Medulla oblongata (tissue), 1 donor: ENCODE data around the gene ZNF750.

Experiments used
- DNase-seq: peaks from one replicate; pipeline ENCODE4 v3.0.0-alpha.2; 2015; ENCODE audit errors: extremely low spot score

The ZNF750 gene

DNA sequence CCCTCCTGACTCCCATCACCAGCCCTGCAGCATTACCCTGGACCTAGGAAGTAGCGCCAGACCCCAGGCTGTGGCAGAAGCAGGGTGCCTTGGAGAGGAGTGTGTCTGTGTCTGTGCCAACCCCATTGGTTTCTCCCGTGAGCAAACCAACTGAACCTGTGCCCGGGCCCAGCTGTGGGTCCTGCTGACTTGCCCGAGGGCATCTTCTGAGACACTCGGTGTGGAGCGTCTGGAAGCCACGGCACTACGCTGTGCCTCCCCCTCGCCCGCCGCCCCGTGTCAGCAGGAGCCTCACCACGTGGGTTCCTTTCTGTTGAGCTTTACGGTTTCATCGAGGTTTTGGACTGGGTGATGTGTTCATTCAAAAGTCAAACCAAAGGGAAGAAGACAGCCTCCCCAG is 27.8 kb downstream of the ZNF750 start:
- no peak for DNase-seq

DNA sequence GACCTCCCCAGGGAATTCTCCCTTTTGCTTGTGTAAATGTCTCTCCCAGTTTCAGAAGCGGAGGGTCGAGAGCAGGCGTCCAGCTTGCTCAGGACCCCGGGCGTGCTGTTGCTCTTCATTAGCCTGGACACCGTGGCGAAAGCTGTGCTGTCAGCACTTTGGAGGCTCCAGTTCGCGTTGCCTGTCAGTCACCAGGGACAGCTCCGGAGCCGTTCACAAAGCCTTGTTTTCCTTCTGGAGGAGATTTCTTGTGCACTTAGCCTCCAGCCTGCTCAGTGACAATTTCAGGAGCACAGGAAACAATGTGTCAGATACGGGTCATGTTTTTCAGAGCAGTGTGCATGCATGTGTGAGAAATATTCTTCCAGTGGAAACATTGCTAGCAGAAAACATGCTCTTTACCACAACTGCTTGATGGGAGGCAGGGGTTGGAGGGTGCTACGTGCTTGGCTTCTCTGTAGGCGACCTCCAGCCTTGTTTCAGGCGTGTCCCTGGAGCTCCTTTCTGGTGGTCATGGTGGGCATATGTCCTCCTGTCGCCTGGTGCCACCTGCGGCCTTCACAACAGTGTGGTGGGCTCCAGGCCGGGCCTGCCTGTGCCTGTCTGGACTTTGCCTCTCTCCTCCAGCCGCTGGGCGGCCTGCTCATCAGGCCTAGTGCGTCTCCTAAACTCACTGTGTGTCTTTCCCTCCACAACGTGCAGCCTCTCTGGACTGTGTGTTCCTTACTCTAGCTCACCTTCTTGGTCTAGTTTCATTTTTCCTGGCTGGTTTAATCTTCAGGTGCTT is 29.0 kb downstream of the ZNF750 start:
- DNase-seq: no peak

DNA sequence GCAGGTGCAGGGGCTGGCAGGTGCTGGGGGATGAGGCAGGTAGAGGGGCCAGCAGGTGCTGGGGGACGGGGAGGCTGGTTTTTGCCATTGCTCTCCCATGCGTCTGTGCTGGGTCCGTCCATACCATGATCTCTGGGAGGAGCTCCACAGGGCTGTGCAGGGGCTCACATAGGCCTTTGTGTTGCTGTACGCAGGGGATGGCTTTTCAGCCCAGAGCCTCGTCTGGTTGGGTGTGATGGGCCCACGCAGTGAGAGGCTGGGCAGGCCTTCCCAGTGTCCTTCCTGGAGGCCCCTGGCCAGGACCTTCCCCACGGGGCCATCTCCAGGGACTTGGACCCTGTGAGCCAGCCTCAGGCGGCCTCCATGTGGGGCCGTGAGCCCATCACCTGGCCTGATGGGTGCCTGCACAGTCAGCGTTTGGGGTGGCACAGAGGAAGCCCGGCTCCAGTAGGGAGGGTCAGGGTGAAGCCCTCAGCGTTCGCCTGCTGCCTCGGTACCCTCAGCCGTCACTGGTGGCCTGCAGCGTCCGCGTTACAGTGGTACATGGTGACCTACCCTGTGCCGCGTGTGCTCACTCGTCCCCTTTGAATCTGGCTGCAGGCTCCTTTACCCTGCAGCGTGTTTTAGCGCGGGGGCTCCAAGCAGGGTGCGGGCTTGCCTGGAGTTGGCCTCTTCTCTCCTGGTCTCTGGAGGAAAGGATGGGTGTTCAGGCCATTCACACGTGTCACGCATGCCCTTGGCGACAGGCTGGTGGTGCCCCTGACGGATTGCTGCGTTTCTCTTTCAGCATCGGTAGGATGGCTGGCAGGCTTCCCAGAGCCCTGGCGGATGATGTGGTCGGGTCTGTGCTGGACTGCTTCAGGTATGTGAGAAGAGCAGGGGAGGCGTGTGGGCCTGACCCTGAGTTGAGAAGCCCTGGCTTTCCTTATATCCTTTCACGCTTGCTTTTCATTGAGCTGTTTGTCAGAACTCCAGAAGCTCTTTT is 30.6 kb downstream of the ZNF750 start:
- DNase-seq: no peak

DNA sequence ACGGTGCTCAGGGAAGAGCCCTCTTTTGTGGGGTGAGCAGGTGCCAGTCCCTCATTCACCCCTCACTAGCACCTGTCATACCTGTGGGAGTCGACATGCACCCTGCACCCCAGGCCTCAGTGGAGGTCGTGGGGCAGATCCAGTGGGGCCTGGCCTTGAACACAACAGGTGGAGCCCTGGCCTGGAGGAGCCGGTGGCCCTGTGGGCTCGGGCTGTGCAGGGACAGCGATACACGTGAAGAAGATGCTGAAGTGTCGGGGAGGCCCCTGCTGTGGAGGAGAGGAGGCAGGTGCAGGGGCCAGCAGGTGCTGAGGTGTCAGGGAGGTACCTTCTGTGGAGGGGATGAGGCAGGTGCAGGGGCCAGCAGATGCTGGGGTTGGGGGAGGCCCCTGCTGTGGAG is 31.8 kb downstream of the ZNF750 start:
- no peak for DNase-seq

DNA sequence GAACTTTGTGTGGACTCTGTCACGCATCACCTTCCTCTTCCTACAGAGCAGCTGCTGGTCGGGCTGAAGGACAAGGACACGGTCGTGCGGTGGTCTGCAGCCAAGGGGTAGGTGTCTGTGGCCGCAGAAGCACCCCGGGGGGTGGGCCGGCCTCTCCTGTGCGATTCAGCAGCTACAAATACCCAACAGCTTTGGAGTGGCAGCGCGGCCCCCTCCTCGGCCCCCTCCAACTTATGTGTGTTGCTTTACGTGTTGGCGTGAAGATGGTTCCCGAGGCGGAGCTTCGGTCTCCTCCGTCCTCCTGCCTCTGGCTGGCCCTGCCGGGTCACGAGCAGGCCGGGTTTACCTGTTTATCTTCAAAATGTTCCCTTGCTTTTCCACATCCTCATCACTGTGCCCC is 32.3 kb downstream of the ZNF750 start:
- DNase-seq: no peak

DNA sequence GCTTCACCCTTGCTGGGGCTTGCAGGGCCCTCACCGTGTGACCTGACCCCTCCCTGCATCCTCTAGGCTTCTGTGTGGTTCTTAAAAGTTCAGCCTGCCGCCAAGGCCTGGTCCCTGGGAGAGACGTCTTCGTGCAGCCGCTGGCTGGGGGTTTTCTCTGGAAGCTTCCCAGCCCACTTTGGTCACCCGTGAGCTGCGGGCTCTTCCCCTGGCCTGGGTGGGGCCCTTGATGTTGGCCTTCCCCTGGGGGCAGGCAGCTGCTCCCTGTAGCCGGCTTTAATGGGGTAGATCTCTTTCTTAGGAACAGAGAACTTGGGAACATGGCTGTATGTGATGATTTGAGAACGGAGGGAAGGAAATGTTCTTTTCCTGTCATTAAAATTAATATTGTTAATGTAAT is 32.7 kb downstream of the ZNF750 start:
- no peak for DNase-seq

DNA sequence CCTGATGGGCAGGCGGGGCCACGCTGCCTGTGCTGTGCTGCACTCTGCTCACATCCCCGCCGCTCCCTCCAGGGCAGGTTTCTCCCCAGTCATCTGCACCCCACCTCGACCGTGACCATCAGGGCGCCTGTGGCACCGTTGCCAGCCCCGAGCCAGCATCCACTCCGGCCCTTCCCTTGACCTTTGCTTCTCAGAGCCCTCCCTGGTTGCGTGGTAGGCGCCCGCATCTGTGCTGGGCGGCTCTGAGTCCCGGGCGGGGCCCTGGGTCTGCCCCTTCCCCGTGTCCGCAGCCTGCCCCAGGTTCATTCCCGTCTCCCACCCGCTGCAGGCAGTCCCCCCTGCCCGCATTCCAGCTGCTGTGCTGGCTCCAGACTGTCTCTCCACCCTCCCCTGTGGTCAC is 33.2 kb downstream of the ZNF750 start:
- DNase-seq: no peak

DNA sequence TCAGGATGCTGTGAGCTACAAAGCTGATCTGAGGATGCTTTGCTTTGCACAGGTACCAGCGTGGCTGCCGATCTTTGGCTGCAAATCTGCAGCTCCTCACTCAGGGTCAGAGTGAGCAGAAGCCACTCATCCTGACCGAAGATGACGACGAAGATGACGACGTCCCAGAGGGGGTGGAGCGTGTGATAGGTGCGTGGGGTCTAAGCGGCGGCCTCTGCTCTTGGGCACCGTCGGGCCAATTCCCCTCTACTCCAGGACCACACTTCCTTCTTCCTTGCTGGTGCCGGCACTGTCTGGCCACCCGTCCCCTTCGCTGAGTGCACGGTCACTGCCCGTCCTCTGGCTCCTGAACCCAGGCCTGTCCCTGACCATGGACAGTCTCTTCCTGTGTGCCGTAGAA is 34.0 kb downstream of the ZNF750 start:
- no peak for DNase-seq

DNA sequence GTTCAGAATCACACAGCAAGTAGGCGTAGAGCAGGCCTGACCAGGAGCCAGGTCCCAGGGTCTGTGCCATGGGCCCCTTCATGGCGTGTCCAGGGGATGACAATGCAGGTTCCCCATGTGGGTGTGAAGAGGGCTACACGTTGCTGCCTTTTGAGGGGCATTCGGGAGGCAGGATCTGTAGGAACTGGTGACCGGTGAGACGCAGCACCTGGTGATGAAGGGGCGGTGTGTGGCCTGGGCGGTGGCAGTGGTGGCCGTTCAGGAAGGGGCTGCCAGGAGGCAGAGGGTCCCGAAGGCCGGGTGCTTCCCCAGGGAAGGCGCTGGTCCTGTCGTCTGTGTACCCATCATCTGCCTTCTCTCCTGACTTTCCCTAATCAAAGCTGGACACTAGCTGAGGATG is 34.6 kb downstream of the ZNF750 start:
- no peak for DNase-seq

DNA sequence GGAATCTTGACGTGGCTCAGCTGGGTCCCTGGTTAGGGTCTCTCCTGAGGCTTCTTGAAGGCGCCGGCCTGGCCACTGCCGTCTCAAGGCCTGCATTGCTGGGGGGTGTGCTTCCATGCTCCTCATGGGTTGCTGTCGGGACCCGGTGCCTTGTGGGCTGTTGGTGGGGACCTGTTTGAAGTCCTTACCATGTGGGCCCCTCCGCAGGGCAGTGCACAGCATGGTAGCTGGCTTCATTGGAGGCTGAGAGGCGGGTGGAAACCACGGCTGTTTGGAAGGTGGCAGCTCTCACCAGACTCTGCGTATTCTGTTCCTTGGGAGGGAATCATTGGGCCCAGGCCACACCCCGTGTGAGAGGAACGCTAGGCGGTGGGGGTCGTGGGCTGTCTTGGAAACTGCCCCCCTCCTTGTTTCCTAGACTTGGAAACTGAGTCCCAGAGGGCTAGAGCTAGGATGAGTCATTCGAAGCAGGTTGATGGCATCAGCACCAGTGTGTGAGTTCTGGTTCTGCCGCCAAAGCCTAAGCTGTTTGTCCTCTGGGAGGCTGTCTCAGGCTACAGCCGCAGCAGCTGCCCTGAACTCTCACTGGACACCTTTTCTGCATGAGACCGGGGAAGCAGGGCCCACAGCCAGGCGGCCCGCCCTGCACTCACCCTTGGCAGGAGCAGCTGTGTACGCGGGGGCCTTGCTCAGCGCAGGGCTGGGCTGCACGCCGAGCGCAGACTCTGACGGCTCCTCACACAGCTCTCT is 35.2 kb downstream of the ZNF750 start:
- peak; percentile 18 for DNase-seq

DNA sequence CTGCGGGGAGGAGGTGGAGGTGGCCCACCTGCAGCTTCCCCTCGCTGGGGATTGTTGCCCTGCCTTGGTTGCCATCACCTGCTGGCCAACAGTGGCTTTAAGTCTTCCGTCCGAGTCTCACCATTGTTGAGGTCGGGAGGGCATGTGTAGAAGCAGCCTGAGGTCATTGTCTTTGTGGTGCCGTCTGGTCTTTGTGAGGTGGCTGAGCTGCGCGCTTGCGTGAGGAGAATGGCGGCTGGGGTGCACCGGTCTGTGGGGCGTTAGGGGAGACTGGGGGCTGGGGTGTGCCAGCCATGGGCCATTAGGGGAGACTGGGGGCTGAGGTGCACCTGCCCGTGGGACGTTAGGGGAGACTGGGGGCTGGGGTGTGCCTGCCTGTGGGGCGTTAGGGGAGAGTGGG is 36.2 kb downstream of the ZNF750 start:
- no peak for DNase-seq

DNA sequence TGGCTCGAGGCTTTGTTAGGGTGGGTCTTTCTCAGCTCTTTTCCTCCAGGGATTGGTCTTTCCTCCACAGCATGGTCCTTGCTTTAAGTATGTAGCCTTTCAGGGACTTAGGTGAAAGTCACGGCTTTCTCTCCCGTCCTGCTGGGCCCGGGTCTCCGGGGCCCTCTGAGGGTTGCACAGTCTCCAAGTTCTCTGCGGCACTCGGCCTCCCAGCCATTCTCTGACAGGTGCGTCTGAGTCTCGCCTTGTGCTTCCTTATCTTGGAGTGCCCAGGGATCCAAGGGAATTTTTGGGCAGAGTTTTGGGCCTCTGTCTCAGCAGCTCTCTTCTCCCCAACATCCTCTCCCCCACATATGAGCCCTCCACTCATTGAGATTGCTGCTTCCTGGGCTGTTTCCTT is 36.6 kb downstream of the ZNF750 start:
- no peak for DNase-seq

DNA sequence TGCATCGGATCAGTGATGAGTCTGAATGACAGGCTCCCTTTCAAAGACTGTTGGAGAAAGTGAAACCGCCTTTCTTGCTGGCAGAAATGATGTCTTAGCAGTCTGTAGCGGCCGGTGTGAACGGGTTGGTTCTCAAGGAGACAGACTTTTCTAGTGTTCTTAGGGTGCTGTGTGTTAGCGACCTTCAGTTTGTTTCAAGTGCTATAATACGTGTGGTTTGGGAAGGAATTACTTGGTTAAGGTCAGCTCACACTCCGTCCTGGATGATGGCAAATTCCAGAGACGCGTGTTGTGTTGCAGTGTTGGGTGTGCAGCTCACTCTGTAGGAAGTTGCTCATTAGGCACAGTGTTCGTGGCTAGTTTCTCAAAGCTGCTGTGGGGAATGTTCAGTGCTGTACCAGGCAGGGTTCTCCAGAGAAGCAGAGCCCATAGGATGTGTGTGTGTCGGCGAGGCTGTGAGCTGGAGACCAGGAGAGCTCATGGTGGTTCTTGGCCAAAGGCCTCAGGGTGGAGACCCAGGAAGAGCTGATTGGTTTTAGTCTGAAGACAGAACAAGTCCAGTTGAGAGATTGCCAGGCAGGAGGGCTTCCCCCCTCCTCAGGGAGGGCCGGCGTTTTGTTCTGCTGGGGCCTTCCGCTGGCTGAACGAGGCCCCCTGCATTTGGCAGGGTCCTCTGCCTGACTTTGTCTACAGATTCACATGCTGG is 37.6 kb downstream of the ZNF750 start:
- DNase-seq: no peak

DNA sequence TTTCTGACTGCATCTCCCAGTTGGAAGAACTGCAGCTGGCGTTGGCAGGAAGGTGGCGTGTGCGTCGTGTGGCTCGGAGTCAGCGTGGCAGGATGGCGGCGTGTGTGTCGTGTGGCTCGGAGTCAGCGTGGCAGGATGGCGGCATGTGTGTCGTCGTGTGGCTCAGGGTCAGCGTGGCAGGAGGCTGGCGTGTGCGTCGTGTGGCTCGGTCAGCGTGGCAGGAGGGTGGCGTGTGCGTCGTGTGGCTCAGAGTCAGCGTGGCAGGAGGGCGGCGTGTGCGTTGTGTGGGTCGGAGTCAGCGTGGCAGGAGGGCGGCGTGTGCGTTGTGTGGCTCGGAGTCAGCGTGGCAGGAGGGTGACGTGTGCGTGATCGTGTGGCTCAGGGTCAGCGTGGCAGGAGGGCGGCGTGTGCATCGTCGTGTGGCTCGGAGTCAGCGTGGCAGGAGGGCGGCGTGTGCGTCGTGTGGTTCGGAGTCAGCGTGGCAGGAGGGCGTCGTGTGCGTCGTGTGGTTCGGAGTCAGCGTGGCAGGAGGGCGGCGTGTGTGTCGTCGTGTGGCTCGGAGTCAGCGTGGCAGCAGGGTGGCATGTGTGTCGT is 38.3 kb downstream of the ZNF750 start:
- no peak for DNase-seq

DNA sequence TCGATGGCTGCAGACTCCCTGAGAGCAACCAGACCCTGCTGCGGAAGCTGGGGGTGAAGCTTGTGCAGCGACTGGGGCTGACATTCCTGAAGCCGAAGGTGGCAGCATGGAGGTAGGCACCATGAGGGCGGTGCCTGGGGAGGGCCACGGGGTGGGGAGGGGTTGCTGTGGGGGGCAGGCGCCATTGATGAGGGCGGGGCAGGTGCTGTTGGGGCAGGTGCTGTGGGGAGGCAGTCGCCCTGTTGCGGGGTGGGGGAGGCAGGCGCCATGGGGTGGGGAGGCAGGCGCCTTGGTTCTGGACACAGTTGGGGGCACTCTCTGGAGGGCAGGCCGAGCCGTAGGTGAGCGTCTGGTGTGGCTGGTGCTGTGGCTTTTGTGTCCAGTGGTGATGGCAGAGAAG is 38.9 kb downstream of the ZNF750 start:
- no peak for DNase-seq

DNA sequence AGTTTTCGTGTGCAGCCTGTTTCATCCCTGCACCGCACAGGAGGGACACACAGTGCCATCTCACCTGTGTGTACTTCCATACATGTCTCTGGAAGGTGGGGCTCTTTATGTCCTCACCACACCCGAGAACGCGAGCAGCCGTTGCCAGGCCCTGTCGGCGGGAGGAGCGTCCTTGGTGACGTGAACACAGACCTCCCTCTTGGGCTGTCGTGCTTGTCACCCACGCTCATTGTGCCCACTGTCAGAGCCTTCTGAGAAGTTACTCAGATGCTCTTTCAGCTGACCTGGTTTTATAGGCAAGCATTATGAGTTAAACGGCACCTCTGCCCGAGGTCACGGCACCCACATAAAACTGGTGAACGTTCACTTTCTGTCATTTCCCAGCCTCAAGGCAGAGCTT is 40.2 kb downstream of the ZNF750 start:
- DNase-seq: no peak

DNA sequence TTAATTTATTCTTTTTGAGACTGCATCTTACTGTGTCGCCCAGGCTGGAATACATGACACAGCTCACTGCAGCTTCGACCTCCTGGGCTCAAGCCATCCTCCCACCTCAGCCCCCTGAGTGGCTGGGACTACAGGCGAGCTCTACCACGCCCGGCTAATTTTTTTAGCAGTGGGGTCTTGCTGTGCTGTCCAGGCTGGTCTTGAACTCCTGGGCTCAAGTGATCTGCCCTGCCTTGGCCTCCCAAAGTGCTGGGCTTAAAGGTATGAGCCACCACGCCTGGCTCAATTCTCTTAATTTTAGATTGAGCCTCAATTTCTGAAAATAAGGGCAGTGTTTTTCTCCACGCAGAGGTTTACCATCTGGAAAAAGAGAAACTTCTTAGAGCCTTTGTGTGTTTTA is 41.1 kb downstream of the ZNF750 start:
- no peak for DNase-seq

DNA sequence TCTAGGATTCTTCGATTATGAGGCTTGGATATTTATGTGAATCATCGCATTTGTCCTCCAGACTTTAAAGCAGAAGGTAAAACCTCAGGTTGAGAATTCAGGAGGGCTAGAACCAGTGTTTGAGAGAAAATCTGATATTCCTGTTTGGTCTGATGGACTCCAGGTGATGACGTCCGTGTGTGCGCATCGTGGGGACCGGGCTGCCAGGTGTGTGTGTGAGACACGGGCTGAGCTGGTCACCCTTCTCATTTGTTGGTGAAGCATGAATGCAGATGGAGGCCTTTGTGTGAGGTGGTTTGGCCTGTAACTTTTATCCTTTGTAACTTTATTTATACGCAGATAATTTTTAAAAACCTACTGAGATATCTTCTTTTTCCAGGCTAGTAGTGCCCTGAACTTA is 42.8 kb downstream of the ZNF750 start:
- no peak for DNase-seq

DNA sequence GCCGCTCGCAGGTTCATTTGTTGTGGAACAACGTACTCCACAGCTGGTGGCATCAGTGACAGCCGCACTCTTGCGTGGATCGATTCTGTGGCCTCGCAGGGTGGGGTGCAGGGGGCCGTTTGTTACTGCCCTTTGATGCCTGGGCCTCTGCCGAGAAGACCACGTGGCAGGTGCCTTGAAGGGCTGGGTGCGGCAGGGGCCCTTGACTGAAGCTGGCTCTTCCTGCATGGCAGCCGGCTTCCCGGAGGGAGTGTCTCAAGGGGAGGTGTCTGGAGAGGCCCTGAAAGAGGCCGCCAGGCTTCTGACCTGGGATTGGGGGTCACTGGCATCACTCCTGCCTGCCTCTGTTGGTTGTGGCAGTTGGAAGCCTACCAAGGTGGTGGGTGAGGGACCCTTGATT is 44.2 kb downstream of the ZNF750 start:
- DNase-seq: no peak

DNA sequence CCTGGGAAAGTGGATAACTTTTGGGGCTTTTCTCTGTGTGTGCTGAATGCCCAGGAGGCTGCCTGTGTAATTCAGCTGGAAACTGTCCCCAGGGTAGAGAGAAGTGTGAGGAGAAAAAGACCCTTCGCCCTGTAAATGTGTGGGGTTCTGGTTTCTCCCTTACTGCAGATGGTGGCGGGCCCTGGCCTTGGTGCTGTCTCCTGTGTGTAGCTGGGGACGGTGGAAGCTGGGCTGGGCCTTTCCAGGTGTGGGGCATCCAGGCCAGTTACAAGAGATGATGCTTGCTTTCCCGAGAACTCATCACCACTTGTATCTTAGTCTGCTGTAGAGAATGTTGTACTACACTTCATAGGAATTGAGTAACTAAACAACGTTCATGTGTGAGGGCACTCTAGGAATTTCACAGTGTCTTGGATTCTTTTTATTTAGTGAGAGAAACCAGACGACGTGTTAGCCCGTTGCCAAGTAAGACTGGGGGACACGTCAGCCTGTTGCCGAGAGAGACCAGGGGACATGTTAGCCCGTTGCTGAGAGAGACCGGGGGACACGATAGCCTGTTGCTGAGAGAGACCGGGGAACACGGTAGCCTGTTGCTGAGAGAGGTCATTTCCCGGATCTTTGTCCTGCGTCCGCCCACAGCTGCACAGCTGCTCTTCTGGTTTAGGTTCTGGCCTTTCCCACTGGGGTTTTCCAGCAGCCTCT is 44.9 kb downstream of the ZNF750 start:
- no peak for DNase-seq
